Measurements from ENCODE around the gene ABHD1.

ABHD1 gene

GRCh38 chr2:27084297-27085061 lies 39.1 kb upstream of the ABHD1 start:
- Mint-ChIP-seq H3K27me3 (no peaks in the 10 kb centered on the region), H3K4me1 (peaks cover 38% of the 10 kb centered on the region), H3K9me3 (no peaks in the 10 kb centered on the region), H3K4me3 (no peak overlapping the region), H3K36me3 (no peaks in the 10 kb centered on the region), H3K27ac (peak overlapping the region; percentile 84)
- no peak for ATAC-seq

GRCh38 chr2:27085062-27085672 lies 38.4 kb upstream of the ABHD1 start:
- peak overlapping the region; percentile 84 for H3K27ac Mint-ChIP-seq
- peak overlapping the region; percentile 95 for H3K4me3 Mint-ChIP-seq
- peaks cover 34% of the 10 kb centered on the region for H3K4me1 Mint-ChIP-seq
- no peaks in the 10 kb centered on the region for H3K27me3 Mint-ChIP-seq
- no peak for ATAC-seq
- no peaks in the 10 kb centered on the region for H3K9me3 Mint-ChIP-seq
- H3K36me3 Mint-ChIP-seq = no peaks in the 10 kb centered on the region

GRCh38 chr2:27085673-27086089 lies 37.9 kb upstream of the ABHD1 start:
- Mint-ChIP-seq H3K27ac (peak overlapping the region; percentile 84), H3K4me3 (peak overlapping the region; percentile 95), H3K9me3 (no peaks in the 10 kb centered on the region), H3K27me3 (no peaks in the 10 kb centered on the region), H3K36me3 (no peaks in the 10 kb centered on the region), H3K4me1 (peaks cover 29% of the 10 kb centered on the region)
- ATAC-seq = no peak

DNA sequence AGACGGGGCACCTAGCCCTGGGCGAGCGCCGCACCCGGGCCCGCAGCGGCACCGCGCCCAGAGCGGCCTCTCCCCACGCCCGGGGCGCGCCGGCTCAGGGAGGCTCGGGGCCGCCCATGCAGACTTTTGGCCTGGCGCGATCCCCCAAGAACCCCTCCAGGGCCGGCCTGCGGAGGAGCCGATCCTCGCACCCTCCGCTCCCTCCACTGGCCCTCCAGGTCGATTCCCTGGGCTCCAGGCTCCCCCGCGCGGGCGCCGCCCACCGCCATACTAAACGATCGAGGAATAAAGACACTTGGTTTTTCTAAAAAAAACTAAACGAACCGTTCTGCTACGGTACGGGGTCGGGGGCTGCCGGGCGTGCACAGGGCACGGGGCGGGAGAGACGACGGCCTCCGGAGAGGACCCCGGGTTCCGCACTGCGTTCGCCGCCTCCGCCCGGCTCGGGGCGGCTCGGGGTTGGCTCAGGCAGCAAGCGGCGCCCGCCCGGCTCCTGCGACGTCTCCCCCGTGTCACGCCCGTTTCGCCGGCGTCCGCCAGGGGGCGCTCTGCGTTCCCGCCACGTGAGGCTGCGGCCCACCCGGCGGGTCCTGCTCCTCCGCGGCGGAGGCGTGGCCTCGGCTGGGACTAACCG lies 37.4 kb upstream of the ABHD1 start:
- no peaks in the 10 kb centered on the region for H3K27me3 Mint-ChIP-seq
- peak; percentile 95 for ATAC-seq
- peak overlapping the region; percentile 95 for H3K4me3 Mint-ChIP-seq
- peaks cover 24% of the 10 kb centered on the region for H3K4me1 Mint-ChIP-seq
- no peaks in the 10 kb centered on the region for H3K36me3 Mint-ChIP-seq
- H3K27ac Mint-ChIP-seq = peak overlapping the region; percentile 84
- H3K9me3 Mint-ChIP-seq = no peaks in the 10 kb centered on the region

DNA sequence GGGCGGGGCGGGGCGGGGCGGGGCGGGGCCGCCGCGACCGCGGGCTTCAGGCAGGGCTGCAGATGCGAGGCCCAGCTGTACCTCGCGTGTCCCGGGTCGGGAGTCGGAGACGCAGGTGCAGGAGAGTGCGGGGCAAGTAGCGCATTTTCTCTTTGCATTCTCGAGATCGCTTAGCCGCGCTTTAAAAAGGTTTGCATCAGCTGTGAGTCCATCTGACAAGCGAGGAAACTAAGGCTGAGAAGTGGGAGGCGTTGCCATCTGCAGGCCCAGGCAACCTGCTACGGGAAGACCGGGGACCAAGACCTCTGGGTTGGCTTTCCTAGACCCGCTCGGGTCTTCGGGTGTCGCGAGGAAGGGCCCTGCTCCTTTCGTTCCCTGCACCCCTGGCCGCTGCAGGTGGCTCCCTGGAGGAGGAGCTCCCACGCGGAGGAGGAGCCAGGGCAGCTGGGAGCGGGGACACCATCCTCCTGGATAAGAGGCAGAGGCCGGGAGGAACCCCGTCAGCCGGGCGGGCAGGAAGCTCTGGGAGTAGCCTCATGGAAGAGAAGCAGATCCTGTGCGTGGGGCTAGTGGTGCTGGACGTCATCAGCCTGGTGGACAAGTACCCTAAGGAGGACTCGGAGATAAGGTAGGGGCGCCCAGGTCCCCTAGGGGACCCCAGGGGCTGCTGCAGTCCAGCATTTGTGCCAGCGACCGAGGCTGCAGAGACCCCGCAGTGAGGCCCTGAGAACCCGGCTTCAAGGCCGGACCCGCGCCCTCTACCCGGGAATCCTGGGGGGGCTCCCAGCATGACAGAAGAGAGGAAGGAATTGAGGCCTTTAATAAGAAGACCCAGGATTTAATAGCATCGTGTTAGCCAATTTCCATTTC lies 36.7 kb upstream of the ABHD1 start, which contains the start of gene KHK:
KHK (plus strand) TSS at position 49 of the 870 bp plus-strand sequence; CDS start at position 537, 488 bp downstream.
- Mint-ChIP-seq H3K4me3 (peak within 1 kb of the TSS; percentile 95), H3K4me1 (peaks cover 18% of the 10 kb centered on the region), H3K36me3 (no peaks in the 10 kb centered on the region), H3K27me3 (no peaks in the 10 kb centered on the region), H3K27ac (peak within 1 kb of the TSS; percentile 84), H3K9me3 (no peaks in the 10 kb centered on the region)
- ATAC-seq = no peak

GRCh38 chr2:27087823-27088410 lies 35.7 kb upstream of the ABHD1 start:
- no peaks in the 10 kb centered on the region for H3K9me3 Mint-ChIP-seq
- H3K4me3 Mint-ChIP-seq = no peak overlapping the region
- no peak overlapping the region for H3K27ac Mint-ChIP-seq
- no peaks in the 10 kb centered on the region for H3K27me3 Mint-ChIP-seq
- no peaks in the 10 kb centered on the region for H3K36me3 Mint-ChIP-seq
- ATAC-seq = no peak
- peaks cover 18% of the 10 kb centered on the region for H3K4me1 Mint-ChIP-seq

DNA sequence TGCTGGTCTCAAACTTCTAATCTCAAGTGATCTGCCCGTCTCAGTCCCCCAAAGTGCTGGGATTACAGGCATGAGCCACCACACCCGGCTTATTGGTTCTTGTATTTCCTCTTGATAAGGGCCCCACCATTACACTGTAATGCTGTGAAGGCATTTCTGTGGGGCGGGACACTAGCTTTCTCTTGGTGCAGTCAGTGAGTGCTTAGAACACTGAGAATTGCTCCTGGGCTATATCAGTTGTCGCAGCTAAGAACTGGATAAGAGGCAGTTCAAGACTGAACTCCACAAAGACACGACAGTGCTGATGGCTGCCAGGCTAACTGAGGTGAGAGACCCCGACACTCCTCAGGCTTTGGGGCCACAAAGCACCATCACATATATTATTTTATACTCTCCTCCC lies 35.0 kb upstream of the ABHD1 start:
- ATAC-seq = no peak
- no peak overlapping the region for H3K4me3 Mint-ChIP-seq
- no peak overlapping the region for H3K27ac Mint-ChIP-seq
- no peaks in the 10 kb centered on the region for H3K27me3 Mint-ChIP-seq
- peaks cover 18% of the 10 kb centered on the region for H3K4me1 Mint-ChIP-seq
- H3K36me3 Mint-ChIP-seq = no peaks in the 10 kb centered on the region
- H3K9me3 Mint-ChIP-seq = no peaks in the 10 kb centered on the region

DNA sequence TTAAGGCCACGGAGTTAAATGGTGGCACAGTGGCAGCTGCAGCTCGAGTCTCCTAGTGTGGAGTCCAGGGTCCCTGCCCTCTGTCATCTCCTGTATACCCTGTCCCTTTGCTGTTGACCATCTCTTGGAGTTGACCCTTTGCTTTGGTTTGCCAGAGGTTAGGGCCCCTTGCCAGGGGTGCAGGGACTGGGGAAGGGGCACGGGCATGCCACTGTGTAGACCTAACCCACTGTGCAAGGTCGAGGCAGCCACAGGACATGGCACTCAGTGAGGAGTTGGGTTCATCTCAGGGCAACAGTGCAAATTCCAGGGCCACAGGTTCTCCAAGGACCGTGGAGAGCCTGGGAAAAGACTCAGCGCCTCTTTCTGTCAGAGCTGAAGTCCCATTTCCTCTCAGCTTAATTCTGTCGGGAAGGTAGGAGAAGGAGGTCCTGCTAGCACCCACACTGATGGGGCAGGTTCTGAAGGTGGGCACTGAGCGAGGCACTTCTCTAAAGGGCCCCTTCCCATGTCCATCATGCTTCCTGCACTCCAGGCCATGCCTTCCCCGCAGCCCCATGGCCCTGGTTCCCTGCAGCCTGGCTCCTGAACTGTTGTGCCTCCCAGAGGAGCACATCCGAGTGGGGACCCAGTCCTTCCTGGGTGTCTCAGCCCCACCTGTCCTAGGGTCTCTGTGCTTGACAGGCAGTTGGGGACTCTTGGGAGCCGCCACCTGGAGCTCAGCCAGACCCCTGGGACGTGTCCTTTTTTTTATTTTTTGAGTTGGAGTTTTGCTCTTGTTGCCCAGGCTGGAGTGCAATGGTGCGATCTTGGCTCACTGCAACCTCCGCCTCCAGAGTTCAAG lies 34.3 kb upstream of the ABHD1 start:
- no peaks in the 10 kb centered on the region for H3K36me3 Mint-ChIP-seq
- H3K9me3 Mint-ChIP-seq = no peaks in the 10 kb centered on the region
- no peak overlapping the region for H3K27ac Mint-ChIP-seq
- peaks cover 18% of the 10 kb centered on the region for H3K4me1 Mint-ChIP-seq
- no peak for ATAC-seq
- H3K27me3 Mint-ChIP-seq = no peaks in the 10 kb centered on the region
- no peak overlapping the region for H3K4me3 Mint-ChIP-seq

- H3K4me1 Mint-ChIP-seq = peaks cover 22% of the 10 kb centered on the region
- no peak overlapping the region for H3K27ac Mint-ChIP-seq
- no peaks in the 10 kb centered on the region for H3K36me3 Mint-ChIP-seq
- ATAC-seq = no peak
- H3K27me3 Mint-ChIP-seq = no peaks in the 10 kb centered on the region
- no peaks in the 10 kb centered on the region for H3K9me3 Mint-ChIP-seq
- no peak overlapping the region for H3K4me3 Mint-ChIP-seq
Measured at GRCh38 chr2:27091746-27092695, 31.6 kb upstream of the ABHD1 start.

DNA sequence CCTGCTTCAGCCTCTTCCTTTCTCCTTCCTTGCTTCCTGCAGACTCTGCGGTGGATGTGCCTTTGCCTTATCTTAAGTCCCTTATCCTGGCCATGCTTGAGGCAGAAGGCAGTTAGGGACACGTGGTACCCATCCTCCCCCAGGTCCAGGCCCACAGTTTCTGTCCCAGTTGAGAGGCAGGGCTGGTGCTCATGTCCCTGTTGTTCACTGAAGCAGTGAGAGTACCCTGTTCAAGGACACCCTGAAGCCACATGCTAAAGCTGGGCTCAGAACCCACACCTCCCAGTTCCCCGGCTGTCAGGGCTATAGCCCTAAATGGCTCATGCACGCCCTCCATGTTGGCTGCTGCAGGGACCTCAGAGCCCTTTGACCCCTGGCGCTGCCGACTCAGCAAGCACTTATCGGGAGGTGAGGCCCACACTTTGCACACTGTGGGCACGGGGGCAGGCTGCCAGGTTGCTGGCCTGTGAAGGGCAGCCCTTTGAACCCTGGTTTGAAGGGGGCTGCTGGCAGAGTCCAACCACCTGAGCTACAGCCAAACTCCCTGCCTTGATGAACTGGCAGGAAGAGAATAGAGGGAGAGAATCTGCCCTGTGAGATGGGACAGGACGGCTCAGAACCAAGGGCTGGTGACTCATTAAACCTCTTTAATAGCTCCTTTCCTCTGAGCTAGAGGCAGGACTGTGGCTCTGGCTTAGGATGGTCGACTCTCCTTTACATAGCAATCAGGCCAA lies 30.8 kb upstream of the ABHD1 start:
- Mint-ChIP-seq H3K4me1 (peaks cover 16% of the 10 kb centered on the region), H3K27me3 (no peaks in the 10 kb centered on the region), H3K27ac (no peak overlapping the region), H3K36me3 (no peaks in the 10 kb centered on the region), H3K9me3 (no peaks in the 10 kb centered on the region), H3K4me3 (no peak overlapping the region)
- no peak for ATAC-seq

DNA sequence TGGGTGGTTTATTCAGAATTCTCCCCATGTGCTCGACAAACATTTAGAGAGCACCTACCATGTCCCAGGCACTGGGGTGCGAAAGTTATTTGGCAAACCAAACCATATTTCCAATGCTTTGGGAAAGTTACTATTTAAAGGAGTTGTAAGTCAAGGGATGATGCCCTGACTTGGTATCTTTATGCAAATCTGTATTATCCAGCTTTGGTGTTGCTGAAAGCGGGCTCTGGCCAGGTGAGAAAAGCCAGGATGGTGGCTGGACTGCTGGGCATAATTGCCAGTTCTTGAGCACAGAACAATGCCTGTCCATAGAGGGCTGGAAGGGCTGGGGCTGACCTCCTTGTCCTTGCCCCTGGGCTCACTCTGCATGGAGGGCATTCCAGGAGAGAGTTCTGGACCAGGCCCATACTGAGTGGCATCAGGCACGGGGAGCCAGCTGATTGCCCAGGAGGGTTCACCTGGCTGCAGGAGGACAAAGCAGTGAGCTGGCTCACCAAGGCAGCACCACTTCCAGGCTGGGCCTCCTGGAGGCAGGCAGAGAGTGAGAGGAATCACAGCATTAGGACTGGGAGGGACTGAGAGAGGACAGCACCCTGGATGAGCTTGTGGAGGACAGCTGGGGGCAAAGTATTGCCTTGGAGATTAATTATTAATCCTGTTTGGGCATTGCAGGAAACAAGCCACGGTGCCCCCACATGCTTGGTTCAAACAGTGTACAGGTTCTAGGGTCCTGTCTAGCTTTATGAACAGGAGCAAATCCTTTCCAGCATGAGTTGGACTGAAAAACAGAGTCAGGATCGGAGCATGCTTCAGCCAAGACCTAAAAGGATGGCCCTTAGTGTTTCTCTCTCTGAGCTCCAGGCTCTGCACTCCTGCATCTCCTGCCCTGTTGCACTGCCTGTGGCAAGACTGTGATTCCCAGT lies 29.9 kb upstream of the ABHD1 start:
- Mint-ChIP-seq H3K4me3 (no peak overlapping the region), H3K27ac (no peak overlapping the region), H3K36me3 (no peaks in the 10 kb centered on the region), H3K4me1 (peaks cover 19% of the 10 kb centered on the region), H3K9me3 (no peaks in the 10 kb centered on the region), H3K27me3 (no peaks in the 10 kb centered on the region)
- ATAC-seq = no peak
